Activated CD8-positive, alpha-beta memory T cell treated with anti-CD3 and anti-CD28 coated beads, Interleukin-2, amount 50 U/mL, for 48 hours (primary cell): ENCODE results near the gene ABCC11.

ENCODE experiments used
- DNase-seq: peaks from one replicate; pipeline ENCODE4 v3.0.0-alpha.2; 2020

The ABCC11 gene

GRCh38 chr16:48247311-48247710 is at the start of gene ABCC11:
Gene ABCC11, minus strand, starts transcription at chr16:48247539. Its CDS starts 15,618 bp downstream, at chr16:48231921.
- no peak for DNase-seq

GRCh38 chr16:48295488-48296281 is 48.3 kb upstream of the ABCC11 start:
- no peak for DNase-seq

GRCh38 chr16:48294724-48295123 is 47.4 kb upstream of the ABCC11 start:
- no peak for DNase-seq

GRCh38 chr16:48292452-48292851 is 45.1 kb upstream of the ABCC11 start:
- DNase-seq, result no peak

- DNase-seq, result no peak
Measured at GRCh38 chr16:48291754-48292153, 44.4 kb upstream of the ABCC11 start.

GRCh38 chr16:48291303-48291702 is 44.0 kb upstream of the ABCC11 start:
- DNase-seq, result no peak

- DNase-seq, result no peak
Measured at GRCh38 chr16:48287239-48287638, 39.9 kb upstream of the ABCC11 start.

- no peak for DNase-seq
Measured at GRCh38 chr16:48284772-48285409, 37.6 kb upstream of the ABCC11 start.

GRCh38 chr16:48282636-48283263 is 35.4 kb upstream of the ABCC11 start:
- DNase-seq, result no peak

- no peak for DNase-seq
Measured at GRCh38 chr16:48280546-48280945, 33.2 kb upstream of the ABCC11 start.

GRCh38 chr16:48279199-48279598 is 31.9 kb upstream of the ABCC11 start:
- DNase-seq, result no peak

- no peak for DNase-seq
Measured at GRCh38 chr16:48277158-48277557, 29.8 kb upstream of the ABCC11 start.

GRCh38 chr16:48276102-48276501 is 28.8 kb upstream of the ABCC11 start:
- no peak for DNase-seq

GRCh38 chr16:48274476-48274875 is 27.1 kb upstream of the ABCC11 start:
- DNase-seq, result no peak

- no peak for DNase-seq
Measured at GRCh38 chr16:48272837-48273421, 25.6 kb upstream of the ABCC11 start.

- no peak for DNase-seq
Measured at GRCh38 chr16:48271728-48272127, 24.4 kb upstream of the ABCC11 start.

- DNase-seq, result no peak
Measured at GRCh38 chr16:48269011-48269410, 21.7 kb upstream of the ABCC11 start.

- no peak for DNase-seq
Measured at GRCh38 chr16:48262631-48263030, 15.3 kb upstream of the ABCC11 start.

- DNase-seq, result no peak
Measured at GRCh38 chr16:48261569-48261968, 14.2 kb upstream of the ABCC11 start.

GRCh38 chr16:48256579-48257177 is 9.3 kb upstream of the ABCC11 start:
- no peak for DNase-seq

GRCh38 chr16:48252013-48252412 is 4.7 kb upstream of the ABCC11 start:
- DNase-seq, result no peak

- DNase-seq, result no peak
Measured at GRCh38 chr16:48250520-48251278, 3.4 kb upstream of the ABCC11 start.
